Myocyte (in vitro differentiated cells): ENCODE data around the gene KRT15. TPM values are rescaled to one million over a fixed set of nuclear protein-coding genes. Genes with fewer than 3 reads are reported as not detected.

ENCODE experiments used
- DNase-seq: peaks from one replicate; pipeline ENCODE4 v3.0.0-alpha.2; 2012; ENCODE audit warnings: low read depth
- microRNA-seq: library from miRNA; unstranded; fragments of <30 nt; microRNA quantifications from one replicate; pipeline ENCODE4, GENCODE V29; 2016
- total RNA-seq: library from RNA; depleted of rRNA; stranded (reverse); fragments of >200 nt; gene quantifications from 2 replicates; pipeline ENCODE4 v1.2.3, GENCODE V29; 2014

The KRT15 gene
- total RNA-seq, 1 donor from 2014 or later, result not detected

- DNase-seq, result no peak
Measured at GRCh38 chr17:41483991-41484826, 34.5 kb downstream of the KRT15 start.

GRCh38 chr17:41483531-41483930 is 35.2 kb downstream of the KRT15 start:
- DNase-seq, result no peak

- no peak for DNase-seq
Measured at GRCh38 chr17:41481036-41481435, 37.7 kb downstream of the KRT15 start, which contains the start of gene KRT35. KRT35 (minus strand) TSS chr17:41481151; CDS start chr17:41481097, 54 bp downstream.

GRCh38 chr17:41480581-41480980 is 38.1 kb downstream of the KRT15 start:
- DNase-seq, result no peak

GRCh38 chr17:41480136-41480535 is 38.6 kb downstream of the KRT15 start:
- DNase-seq, result no peak

- no peak for DNase-seq
Measured at GRCh38 chr17:41478237-41478636, 40.5 kb downstream of the KRT15 start.

- DNase-seq, result no peak
Measured at GRCh38 chr17:41476866-41477815, 41.5 kb downstream of the KRT15 start.

- no peak for DNase-seq
Measured at GRCh38 chr17:41475421-41475820, 43.3 kb downstream of the KRT15 start.

GRCh38 chr17:41474863-41475262 is 43.8 kb downstream of the KRT15 start:
- DNase-seq, result no peak

- DNase-seq, result no peak
Measured at GRCh38 chr17:41468346-41468745, 50.3 kb downstream of the KRT15 start.

- DNase-seq, result no peak
Measured at GRCh38 chr17:41467561-41467960, 51.1 kb downstream of the KRT15 start.

GRCh38 chr17:41466988-41467387 is 51.7 kb downstream of the KRT15 start, which contains the start of gene KRT32:
KRT32 (minus strand) TSS chr17:41467386; CDS start chr17:41467325, 61 bp downstream.
- no peak for DNase-seq

GRCh38 chr17:41464682-41465081 is 54.0 kb downstream of the KRT15 start:
- peak; percentile 90 for DNase-seq

GRCh38 chr17:41464173-41464572 is 54.5 kb downstream of the KRT15 start:
- DNase-seq, result no peak

- DNase-seq, result no peak
Measured at GRCh38 chr17:41463746-41464145, 54.9 kb downstream of the KRT15 start.

Small RNA genes lying within 50 kb of the gene (microRNA-seq; reads per million reads assigned to microRNA genes)
- gene MIR6510, result not detected

Other genes starting within 250 kb of the KRT15 start
- not detected in 2 replicates for gene KRTAP9-7, start 243.2 kb downstream of the KRT15 start, total RNA-seq
- gene KRTAP29-1, start 216.0 kb downstream of the KRT15 start, total RNA-seq, result not detected in 2 replicates
- not detected in 2 replicates for gene KRTAP16-1, start 209.6 kb downstream of the KRT15 start, total RNA-seq
- not detected in 2 replicates for gene KRTAP17-1, start 203.2 kb downstream of the KRT15 start, total RNA-seq
- gene KRT33A, start 168.1 kb downstream of the KRT15 start, total RNA-seq, result not detected in 2 replicates
- gene KRT33B, start 149.1 kb downstream of the KRT15 start, total RNA-seq, result 0.08 TPM in 1 of 2 replicates, not detected in the other
- gene KRT34, start 136.6 kb downstream of the KRT15 start, total RNA-seq, result 0.16 TPM in 1 of 2 replicates, not detected in the other
- 0.52 and 0.86 TPM in 2 replicates for gene KRT31, start 121.3 kb downstream of the KRT15 start, total RNA-seq
- not detected in 2 replicates for gene KRT37, start 94.3 kb downstream of the KRT15 start, total RNA-seq
- not detected in 2 replicates for gene KRT38, start 77.9 kb downstream of the KRT15 start, total RNA-seq
- gene KRT32, start 51.5 kb downstream of the KRT15 start, total RNA-seq, result not detected in 2 replicates
- not detected in 2 replicates for gene KRT35, start 37.7 kb downstream of the KRT15 start, total RNA-seq
- gene KRT36, start 29.0 kb downstream of the KRT15 start, total RNA-seq, result not detected in 2 replicates
- gene KRT13, start 13.3 kb downstream of the KRT15 start, total RNA-seq, result not detected in 2 replicates
- not detected in 2 replicates for gene KRT19, start 9.4 kb upstream of the KRT15 start, total RNA-seq
- not detected in 2 replicates for gene KRT9, start 53.2 kb upstream of the KRT15 start, total RNA-seq
- not detected in 2 replicates for gene KRT14, start 68.0 kb upstream of the KRT15 start, total RNA-seq
- gene KRT16, start 93.9 kb upstream of the KRT15 start, total RNA-seq, result not detected in 2 replicates
- gene KRT17, start 105.7 kb upstream of the KRT15 start, total RNA-seq, result 0.32 and 2.4 TPM in 2 replicates
- 78.1 and 112 TPM in 2 replicates for gene EIF1, start 170.0 kb upstream of the KRT15 start, total RNA-seq
- not detected in 2 replicates for gene GAST, start 193.4 kb upstream of the KRT15 start, total RNA-seq
- 0.16 TPM in 1 of 2 replicates, not detected in the other for gene HAP1, start 215.8 kb upstream of the KRT15 start, total RNA-seq